Vagina (tissue), 2 donors: ENCODE data around the gene TBX4.

Experiments
- POLR2AphosphoS5 ChIP-seq, 2 donors: sonication (generic); formaldehyde crosslinking; IDR thresholded peaks; one replicate each; pipeline ENCODE4 v1.9.0; 2017; ENCODE audit warnings: antibody characterized with exemption in 2 of 2, mild to moderate bottlenecking in 2 of 2, low read depth in 1 of 2; ENCODE audit not compliant: insufficient read depth in 1 of 2
- TF ChIP-seq, protein P1 (sequence below), 3 experiments: fragments of 450-650 bp in 2 of 3; fragments of 200-600 bp in 1 of 3; sonication (generic) in 1 of 3; IDR thresholded peaks; one replicate each; pipeline ENCODE4 v1.5.1; 2017 to 2019; ENCODE audit warnings: antibody characterized with exemption in 3 of 3, mild to moderate bottlenecking in 2 of 3, moderate library complexity in 2 of 3

DNA sequence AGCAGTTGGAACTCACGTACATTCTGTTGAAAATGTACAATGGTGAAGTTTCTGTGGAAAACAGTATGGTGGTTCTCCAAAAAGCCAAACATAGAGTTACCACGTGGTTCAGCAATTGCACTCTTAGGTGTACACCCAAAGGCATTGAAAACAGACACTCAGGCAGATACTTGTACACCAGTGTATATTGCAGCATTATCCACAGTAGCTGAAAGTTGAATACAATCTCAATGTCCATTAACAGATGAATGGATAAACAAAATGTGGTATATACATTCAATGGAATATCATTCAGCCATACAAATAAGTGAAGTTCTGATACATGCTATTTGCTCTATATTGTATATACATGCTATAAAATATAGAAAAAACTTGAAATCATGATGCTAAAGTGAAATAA is 29.4 kb upstream of the TBX4 start:
- TF ChIP-seq, protein P1, sequence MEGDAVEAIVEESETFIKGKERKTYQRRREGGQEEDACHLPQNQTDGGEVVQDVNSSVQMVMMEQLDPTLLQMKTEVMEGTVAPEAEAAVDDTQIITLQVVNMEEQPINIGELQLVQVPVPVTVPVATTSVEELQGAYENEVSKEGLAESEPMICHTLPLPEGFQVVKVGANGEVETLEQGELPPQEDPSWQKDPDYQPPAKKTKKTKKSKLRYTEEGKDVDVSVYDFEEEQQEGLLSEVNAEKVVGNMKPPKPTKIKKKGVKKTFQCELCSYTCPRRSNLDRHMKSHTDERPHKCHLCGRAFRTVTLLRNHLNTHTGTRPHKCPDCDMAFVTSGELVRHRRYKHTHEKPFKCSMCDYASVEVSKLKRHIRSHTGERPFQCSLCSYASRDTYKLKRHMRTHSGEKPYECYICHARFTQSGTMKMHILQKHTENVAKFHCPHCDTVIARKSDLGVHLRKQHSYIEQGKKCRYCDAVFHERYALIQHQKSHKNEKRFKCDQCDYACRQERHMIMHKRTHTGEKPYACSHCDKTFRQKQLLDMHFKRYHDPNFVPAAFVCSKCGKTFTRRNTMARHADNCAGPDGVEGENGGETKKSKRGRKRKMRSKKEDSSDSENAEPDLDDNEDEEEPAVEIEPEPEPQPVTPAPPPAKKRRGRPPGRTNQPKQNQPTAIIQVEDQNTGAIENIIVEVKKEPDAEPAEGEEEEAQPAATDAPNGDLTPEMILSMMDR (IDR thresholded peaks at IDR 0.05) = no peak
- TF ChIP-seq POLR2AphosphoS5 (IDR thresholded peaks at IDR 0.05; ENCODE audit: insufficient read depth in 1 of 2, low read depth in 1 of 2) = no peak
